IMR-90 (cell line): ENCODE results near the gene UGT2A2. TPM values are rescaled to one million over a fixed set of nuclear protein-coding genes. Genes with fewer than 3 reads are reported as not detected.

Source experiments
- ATAC-seq: fragments of 200-7000 bp; cut with Tn5 transposase; 2 replicates; pipeline ENCODE4 v1.9.1; 2020; ENCODE audit warnings: low read depth, mild to moderate bottlenecking, moderate library complexity
- BruUV-seq: library from RNA; stranded (reverse); fragments of 400-500 nt; replicated peaks from 2 replicates; lab custom pipeline; 2021; lab: Mats Ljungman, UMichigan
- CTCF ChIA-PET: fragments of 300-600 bp; formaldehyde crosslinking; extraction: SDS; loops from one replicate; lab custom pipeline; 2021; ENCODE audit warnings: antibody characterized with exemption; lab: Yijun Ruan, JAX
- POLR2A ChIA-PET: fragments of 300-600 bp; sonication (Branson Sonifier 250); formaldehyde crosslinking; loops from one replicate; lab custom pipeline; 2022; ENCODE audit warnings: antibody characterized with exemption; ENCODE audit not compliant: unreplicated experiment; lab: Charles Lee
- DNase-seq: peaks from one replicate; pipeline ENCODE4 v3.0.0; 2013
- H2AFZ ChIP-seq: replicated peaks from 2 replicates; pipeline ENCODE3; 2013; ENCODE audit warnings: low read length, mild to moderate bottlenecking; ENCODE audit not compliant: poor library complexity
- H2AK5ac ChIP-seq: 2 replicates; pipeline ENCODE4 v1.6.1; 2013; ENCODE audit warnings: low read depth, low read length, inconsistent platforms
- H2AK9ac ChIP-seq: replicated peaks from 2 replicates; pipeline ENCODE3; 2013; ENCODE audit warnings: mild to moderate bottlenecking, low read depth, low read length, moderate library complexity; ENCODE audit not compliant: poor library complexity
- H2BK120ac ChIP-seq: 2 replicates; pipeline ENCODE4 v1.6.1; 2013; ENCODE audit warnings: low read depth, low read length, inconsistent platforms
- H2BK15ac ChIP-seq: 3 replicates; pipeline ENCODE4 v1.6.1; 2013; ENCODE audit warnings: low read depth, low read length, inconsistent platforms
- H2BK20ac ChIP-seq: 2 replicates; pipeline ENCODE4 v1.6.1; 2013; ENCODE audit warnings: low read depth, mild to moderate bottlenecking, inconsistent platforms, low read length, moderate library complexity
- H2BK5ac ChIP-seq: 2 replicates; pipeline ENCODE4 v1.6.1; 2013; ENCODE audit warnings: mild to moderate bottlenecking, low read depth, low read length, inconsistent platforms; ENCODE audit not compliant: poor library complexity, severe bottlenecking
- H3K14ac ChIP-seq: replicated peaks from 2 replicates; pipeline ENCODE4 v1.6.1; 2013; ENCODE audit warnings: low read depth, low read length, inconsistent platforms
- H3K18ac ChIP-seq: 2 replicates; pipeline ENCODE4 v1.6.1; 2013; ENCODE audit warnings: low read depth, low read length, control low read depth
- H3K23ac ChIP-seq: 2 replicates; pipeline ENCODE4 v1.6.1; 2013; ENCODE audit warnings: low read depth, low read length, inconsistent platforms
- H3K27ac ChIP-seq: 2 replicates; pipeline ENCODE4 v1.5.1; 2013; ENCODE audit warnings: mild to moderate bottlenecking, control low read depth, low read length; ENCODE audit not compliant: insufficient read depth
- H3K27me3 ChIP-seq: 2 replicates; pipeline ENCODE4 v1.6.1; 2013; ENCODE audit warnings: low read length; ENCODE audit not compliant: control insufficient read depth, insufficient read depth
- H3K36me3 ChIP-seq: 2 replicates; pipeline ENCODE4 v1.6.1; 2013; ENCODE audit warnings: low read length, mixed read lengths; ENCODE audit not compliant: control insufficient read depth, insufficient read depth
- H3K4ac ChIP-seq: 2 replicates; pipeline ENCODE4 v1.6.1; 2013; ENCODE audit warnings: low read depth, low read length, inconsistent platforms
- H3K4me1 ChIP-seq: 2 replicates; pipeline ENCODE4 v1.6.1; 2013; ENCODE audit warnings: low read length, mixed read lengths; ENCODE audit not compliant: control insufficient read depth, insufficient read depth
- H3K4me2 ChIP-seq: 2 replicates; pipeline ENCODE4 v1.6.1; 2013; ENCODE audit warnings: low read depth, mild to moderate bottlenecking, control low read depth, low read length, moderate library complexity
- H3K4me3 ChIP-seq: 2 replicates; pipeline ENCODE4 v1.5.1; 2013; ENCODE audit warnings: low read depth, mild to moderate bottlenecking, control low read depth, low read length, moderate library complexity; ENCODE audit not compliant: insufficient read depth
- H3K56ac ChIP-seq: 2 replicates; pipeline ENCODE4 v1.6.1; 2013; ENCODE audit warnings: low read length, inconsistent platforms; ENCODE audit not compliant: insufficient read depth; ENCODE audit errors: extremely low read depth
- H3K79me1 ChIP-seq, 2 experiments: 2 replicates each; pipeline ENCODE4 v1.6.1; 2013; ENCODE audit warnings: low read length in 2 of 2, inconsistent platforms in 1 of 2, low read depth in 1 of 2
- H3K9ac ChIP-seq: 2 replicates; pipeline ENCODE4 v1.6.1; 2013; ENCODE audit warnings: low read depth, low read length, control low read depth
- H3K9me1 ChIP-seq: 2 replicates; pipeline ENCODE4 v1.6.1; 2013; ENCODE audit warnings: low read length, inconsistent platforms; ENCODE audit not compliant: insufficient read depth
- H3K9me3 ChIP-seq: 2 replicates; pipeline ENCODE4 v1.6.1; 2013; ENCODE audit warnings: low read length; ENCODE audit not compliant: control insufficient read depth, insufficient read depth
- H4K20me1 ChIP-seq: 2 replicates; pipeline ENCODE4 v1.6.1; 2013; ENCODE audit warnings: low read length, inconsistent platforms; ENCODE audit not compliant: insufficient read depth
- H4K5ac ChIP-seq: 2 replicates; pipeline ENCODE4 v1.6.1; 2013; ENCODE audit warnings: mild to moderate bottlenecking, low read depth, low read length, control low read depth
- H4K8ac ChIP-seq, 2 experiments: 2 replicates each; pipeline ENCODE4 v1.6.1; 2013; ENCODE audit warnings: low read depth in 2 of 2, low read length in 2 of 2, control low read depth in 1 of 2, inconsistent platforms in 1 of 2
- H4K91ac ChIP-seq: 2 replicates; pipeline ENCODE4 v1.6.1; 2013; ENCODE audit warnings: low read depth, low read length, inconsistent platforms; ENCODE audit not compliant: insufficient read depth
- BHLHE40 ChIP-seq: fragments of 150-350 bp; IDR thresholded peaks from 2 replicates; pipeline ENCODE4 v1.6.1; 2016; ENCODE audit warnings: mild to moderate bottlenecking, low read depth, low read length
- CTCF ChIP-seq: conservative IDR thresholded peaks from 2 replicates; pipeline ENCODE4 v1.5.1; 2012; ENCODE audit warnings: mild to moderate bottlenecking, low read depth, low read length, improper control_type of control experiment
- ELK1 ChIP-seq: fragments of 150-350 bp; IDR thresholded peaks from 2 replicates; pipeline ENCODE4 v1.6.1; 2016; ENCODE audit warnings: low read depth, mild to moderate bottlenecking, low read length, moderate library complexity, borderline replicate concordance
- MAZ ChIP-seq: IDR thresholded peaks from 2 replicates; pipeline ENCODE4 v1.6.1; 2012; ENCODE audit warnings: low read depth, mild to moderate bottlenecking, low read length, improper control_type of control experiment, moderate library complexity, borderline replicate concordance
- WGBS, 2 experiments: methylation state at CpG; one replicate each; pipeline versions ENCODE4 v1.1.5 to v1.1.7; 2013; ENCODE audit warnings: missing lambda C conversion rate in 2 of 2; ENCODE audit not compliant: insufficient read length in 1 of 2; ENCODE audit errors: extremely low coverage in 2 of 2; 5-methylcytosine and 5-hydroxymethylcytosine counted together
- dilution Hi-C: fragments of 300-500 bp; cut with HindIII; formaldehyde crosslinking; loops from one replicate; pipeline ENCODE4 v1.14.3; 2018; ENCODE audit warnings: low sequenced_read_pairs; ENCODE audit not compliant: unreplicated experiment
- in situ Hi-C: fragments of 300-500 bp; cut with MboI; formaldehyde crosslinking; loops from 3 replicates; pipeline ENCODE4 v1.14.3; 2019; ENCODE audit warnings: low sequenced_read_pairs, inconsistent platforms, mixed read lengths
- intact Hi-C: fragments of 100-400 bp; cut with micrococcal nuclease; formaldehyde crosslinking; loops from 2 replicates; pipeline ENCODE4 v1.10.0; 2022
- polyA plus RNA-seq, 3 experiments: library from polyadenylated mRNA; depleted of rRNA; stranded (reverse); fragments of >200 nt; gene quantifications; 2 replicates each; pipeline ENCODE4 v1.2.3, GENCODE V29; 2012; ENCODE audit warnings: low replicate concordance in 1 of 3
- total RNA-seq: library from RNA; depleted of rRNA; stranded (reverse); fragments of >200 nt; gene quantifications from 2 replicates; pipeline ENCODE4 v1.2.3, GENCODE V29; 2012

UGT2A2 gene
- total and polyA plus RNA-seq, 2 of the 4 experiments (the other 2 are of a cell fraction), result not detected

- Histone ChIP-seq H2BK5ac (no peak overlapping the region), H3K18ac (no peak overlapping the region), H3K56ac (no peak overlapping the region), H3K9ac (no peak overlapping the region), H4K5ac (no peak overlapping the region), H3K79me1 (no peaks in the 10 kb centered on the region), H2BK120ac (no peak overlapping the region), H4K91ac (no peak overlapping the region), H3K14ac (no peak overlapping the region), H4K8ac (no peak overlapping the region), H3K4ac (no peak overlapping the region), H3K27me3 (no peaks in the 10 kb centered on the region), H2AK9ac (no peak overlapping the region), H3K23ac (no peak overlapping the region), H2AFZ (no peak overlapping the region), H2BK15ac (no peak overlapping the region), H2BK20ac (no peak overlapping the region), H2AK5ac (no peak overlapping the region), H3K4me2 (no peak overlapping the region), H3K9me3 (no peaks in the 10 kb centered on the region), H3K9me1 (no peaks in the 10 kb centered on the region), H3K36me3 (no peaks in the 10 kb centered on the region), H3K27ac (no peak overlapping the region), H3K4me1 (no peaks in the 10 kb centered on the region), H3K4me3 (no peak overlapping the region), H4K20me1 (no peaks in the 10 kb centered on the region)
- in situ Hi-C loops (no loop called here), dilution Hi-C loops (no loop called here), intact Hi-C loops (no loop called here)
- ChIA-PET POLR2A (no interaction called here), CTCF (no interaction called here)
- WGBS, 2 experiments, result no CpG with 5 or more reads among the region's 1 CpG
- ATAC-seq (no peak), DNase-seq (no peak)
- BruUV-seq, result no TSS peak
- no peak for TF ChIP-seq MAZ
- no peak for TF ChIP-seq BHLHE40
- no peak for TF ChIP-seq CTCF
- TF ChIP-seq ELK1, result no peak
Measured at GRCh38 chr4:69589884-69590283, 49.6 kb downstream of the UGT2A2 start.
